Bronchus fibroblast of lung (primary cell): Measurements from ENCODE around the gene CBX3. TPM values are rescaled to one million over a fixed set of nuclear protein-coding genes. Genes with fewer than 3 reads are reported as not detected.

ENCODE experiments used
- total RNA-seq: library from RNA; depleted of rRNA; stranded (reverse); fragments of >200 nt; gene quantifications from 2 replicates; pipeline ENCODE4 v1.2.3, GENCODE V29; 2015

The CBX3 gene
- total RNA-seq, result 72.5 and 108 TPM in 2 replicates

DNA sequence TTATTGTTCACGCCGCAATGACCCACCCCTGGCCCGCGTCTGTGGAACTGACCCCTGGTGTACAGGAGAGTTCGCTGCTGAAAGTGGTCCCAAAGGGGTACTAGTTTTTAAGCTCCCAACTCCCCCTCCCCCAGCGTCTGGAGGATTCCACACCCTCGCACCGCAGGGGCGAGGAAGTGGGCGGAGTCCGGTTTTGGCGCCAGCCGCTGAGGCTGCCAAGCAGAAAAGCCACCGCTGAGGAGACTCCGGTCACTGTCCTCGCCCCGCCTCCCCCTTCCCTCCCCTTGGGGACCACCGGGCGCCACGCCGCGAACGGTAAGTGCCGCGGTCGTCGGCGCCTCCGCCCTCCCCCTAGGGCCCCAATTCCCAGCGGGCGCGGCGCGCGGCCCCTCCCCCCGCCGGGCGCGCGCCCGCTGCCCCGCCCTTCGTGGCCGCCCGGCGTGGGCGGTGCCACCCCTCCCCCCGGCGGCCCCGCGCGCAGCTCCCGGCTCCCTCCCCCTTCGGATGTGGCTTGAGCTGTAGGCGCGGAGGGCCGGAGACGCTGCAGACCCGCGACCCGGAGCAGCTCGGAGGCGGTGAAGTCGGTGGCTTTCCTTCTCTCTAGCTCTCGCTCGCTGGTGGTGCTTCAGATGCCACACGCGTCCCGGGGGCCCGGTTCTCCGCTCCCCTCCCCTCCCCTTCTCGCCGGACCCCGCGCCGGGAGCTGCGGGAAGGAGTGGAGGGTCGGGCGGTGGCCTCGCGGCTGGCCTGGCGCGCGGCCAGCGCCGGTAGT, at the start of gene CBX3:
Gene CBX3, plus strand, starts transcription at position 499 of the 772 bp plus-strand sequence. CDS start 1,254 bp downstream, outside the sequence.

DNA sequence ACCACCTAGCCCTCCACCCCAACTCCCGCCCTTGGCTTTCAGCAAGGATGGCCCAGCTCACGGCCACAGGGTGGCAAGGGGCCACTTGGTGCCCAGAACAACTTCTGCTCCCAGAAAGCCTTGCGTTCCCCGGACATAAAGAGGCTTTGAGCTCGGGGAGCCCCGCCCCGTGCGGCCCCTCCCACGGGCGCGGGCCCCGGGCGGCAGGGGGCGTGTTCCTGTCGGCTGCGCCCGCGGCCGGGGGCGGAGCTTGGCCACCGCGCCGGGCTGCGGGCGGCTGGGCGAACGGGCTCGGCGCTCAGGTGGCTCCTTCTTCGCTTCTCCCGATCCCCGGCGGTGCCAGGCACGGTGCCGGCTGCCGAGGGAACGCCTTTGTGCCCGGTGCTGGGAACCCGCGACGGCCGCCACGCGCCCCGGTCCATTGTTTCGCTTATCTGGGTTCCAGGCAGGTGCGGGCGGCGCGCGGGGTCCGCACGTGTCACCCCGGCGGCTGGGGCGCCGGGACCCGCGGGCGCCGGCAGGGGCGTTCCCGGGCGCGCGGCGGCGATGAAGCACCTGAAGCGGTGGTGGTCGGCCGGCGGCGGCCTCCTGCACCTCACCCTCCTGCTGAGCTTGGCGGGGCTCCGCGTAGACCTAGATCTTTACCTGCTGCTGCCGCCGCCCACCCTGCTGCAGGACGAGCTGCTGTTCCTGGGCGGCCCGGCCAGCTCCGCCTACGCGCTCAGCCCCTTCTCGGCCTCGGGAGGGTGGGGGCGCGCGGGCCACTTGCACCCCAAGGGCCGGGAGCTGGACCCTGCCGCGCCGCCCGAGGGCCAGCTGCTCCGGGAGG, 49.4 kb upstream of the CBX3 start, which contains the start of gene NFE2L3:
Gene NFE2L3, plus strand, starts transcription at position 246 of the 829 bp plus-strand sequence. Its CDS starts 301 bp downstream, at position 547.

DNA sequence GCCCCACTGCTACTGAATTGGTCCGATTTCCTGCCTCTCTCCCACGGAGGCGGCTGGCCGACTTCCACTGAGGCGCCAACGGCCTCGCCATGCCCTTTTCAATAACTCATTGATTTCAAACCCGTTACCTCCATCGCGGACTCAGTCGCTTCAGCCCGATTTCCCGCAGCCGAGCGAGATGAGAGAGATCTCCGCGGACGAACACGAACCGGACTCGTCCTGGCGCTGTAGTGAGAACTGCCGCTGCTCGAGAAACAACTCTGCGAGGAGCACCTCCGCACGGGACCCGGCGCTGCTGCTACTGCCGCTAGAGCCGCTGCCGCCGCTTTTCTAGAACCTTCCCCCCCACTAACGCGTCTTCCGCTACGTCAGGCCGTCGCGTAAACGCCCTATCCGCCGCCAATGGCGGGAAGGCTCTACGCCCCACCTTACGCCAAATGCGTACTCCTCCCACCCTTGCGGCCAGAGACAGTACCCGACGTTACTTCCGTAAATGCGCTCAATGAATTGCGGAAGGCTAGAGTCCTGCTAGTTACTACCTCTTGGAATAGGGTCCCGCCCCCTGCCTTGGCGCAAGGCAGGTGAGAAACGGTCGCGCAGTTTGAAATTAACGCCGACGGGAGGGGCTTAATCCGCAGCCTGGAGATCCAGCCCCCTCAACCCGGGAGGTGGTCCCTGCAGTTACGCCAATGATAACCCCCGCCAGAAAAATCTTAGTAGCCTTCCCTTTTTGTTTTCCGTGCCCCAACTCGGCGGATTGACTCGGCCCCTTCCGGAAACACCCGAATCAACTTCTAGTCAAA, 900 bp upstream of the CBX3 start, which contains the start of gene HNRNPA2B1:
Gene HNRNPA2B1, minus strand, starts transcription at position 303 of the 803 bp plus-strand sequence. Its CDS starts 169 bp downstream, at position 134.

Other genes with a start within 250 kb of the CBX3 start
- gene NFE2L3, start 49.5 kb upstream of the CBX3 start, total RNA-seq, result 13.2 and 15.1 TPM in 2 replicates
- gene HNRNPA2B1, start 999 bp upstream of the CBX3 start, total RNA-seq, result 181 and 200 TPM in 2 replicates
- 0.17 and 0.74 TPM in 2 replicates for gene SNX10, start 90.1 kb downstream of the CBX3 start, total RNA-seq